Heart left ventricle (tissue), 16 donors: ENCODE results near the gene TBC1D8. TPM values are rescaled to one million over a fixed set of nuclear protein-coding genes. Genes with fewer than 3 reads are reported as not detected.

Source experiments
- ATAC-seq, 4 donors: fragments of 200-7000 bp; cut with Tn5 transposase; one replicate each; pipeline ENCODE4 v1.9.1; 2020 to 2022; ENCODE audit warnings: moderate library complexity in 4 of 4, mild to moderate bottlenecking in 3 of 4, moderate number of reproducible peaks in 1 of 4
- DNase-seq, 5 donors: peaks; one replicate each; pipeline ENCODE4 v3.0.0-alpha.2; 2020
- H3K27ac ChIP-seq, 12 donors: fragments of 200-600 bp; sonication (generic) in 4 of 12; one replicate each; pipeline versions ENCODE4 v1.5.0 to v1.8.0; 2016 to 2022; ENCODE audit warnings: mild to moderate bottlenecking in 2 of 12
- H3K27me3 ChIP-seq, 9 donors: fragments of 200-600 bp; sonication (generic) in 2 of 9; one replicate each; pipeline versions ENCODE4 v1.5.1 to v1.8.0; 2016 to 2022; ENCODE audit warnings: mild to moderate bottlenecking in 3 of 9
- H3K36me3 ChIP-seq, 9 donors: fragments of 200-600 bp; sonication (generic) in 2 of 9; one replicate each; pipeline versions ENCODE4 v1.5.0 to v1.8.0; 2018 to 2022; ENCODE audit warnings: mild to moderate bottlenecking in 2 of 9
- H3K4me1 ChIP-seq, 12 donors: fragments of 200-600 bp; sonication (generic) in 4 of 12; one replicate each; pipeline versions ENCODE4 v1.5.0 to v1.8.0; 2016 to 2022; ENCODE audit warnings: mild to moderate bottlenecking in 3 of 12
- H3K4me3 ChIP-seq, 12 donors: fragments of 200-600 bp; sonication (generic) in 4 of 12; one replicate each; pipeline versions ENCODE4 v1.5.0 to v1.8.0; 2017 to 2022; ENCODE audit warnings: mild to moderate bottlenecking in 9 of 12, moderate library complexity in 4 of 12
- H3K9me3 ChIP-seq, 12 donors: fragments of 200-600 bp; sonication (generic) in 4 of 12; one replicate each; pipeline versions ENCODE4 v1.5.0 to v1.8.0; 2016 to 2022; ENCODE audit warnings: mild to moderate bottlenecking in 1 of 12
- CTCF ChIP-seq, 12 donors: fragments of 200-600 bp; sonication (generic) in 4 of 12; IDR thresholded peaks; one replicate each; pipeline versions ENCODE4 v1.5.0 to v1.8.0; 2018 to 2022; ENCODE audit warnings: antibody characterized with exemption in 12 of 12, mild to moderate bottlenecking in 5 of 12
- POLR2A ChIP-seq, 2 donors: fragments of 450-650 bp; IDR thresholded peaks; one replicate each; pipeline ENCODE4 v1.6.1; 2017; ENCODE audit warnings: antibody characterized with exemption in 2 of 2, mild to moderate bottlenecking in 2 of 2, moderate library complexity in 2 of 2
- WGBS, 4 donors: extraction: QIAGEN DNeasy Blood & Tissue Kit in 2 of 4; methylation state at CpG; one replicate each; pipeline versions ENCODE4 v1.1.5 to v1.1.7; 2013 to 2018; 5-methylcytosine and 5-hydroxymethylcytosine counted together
- intact Hi-C, 10 donors: fragments of 100-400 bp; cut with DNase I; formaldehyde crosslinking; loops; one replicate each; pipeline versions ENCODE4 v1.11.1 to v1.14.2; 2022
- polyA plus RNA-seq, 2 donors: library from polyadenylated mRNA; stranded (reverse); fragments of 200-250 nt; gene quantifications; one replicate each; pipeline ENCODE4 v1.2.3, GENCODE V29; 2013
- total RNA-seq, 9 donors: library from RNA; depleted of rRNA in 2 of 9; stranded (reverse); fragments of >200 nt in 2 of 9; fragmentation: NEBNext Ultra II Directional in 3 of 9; extraction: Animal tissue kit (Norgen Biotek cat#: 25700) in 3 of 9; gene quantifications; one replicate each; pipeline versions ENCODE4 v1.1.0 to v1.2.4, GENCODE V29; 2016 to 2023
- donor health status: ischemic (EF 13 %, LVEDD 7.1; RV severe dilation, severe dysfunction).
- donor health status: healthy with polysubstance abuse.
- donor health status: DM: no; HTN: yes; CAD: no.
- donor health status: DM: no; HTN: no; CAD: no.
- donor health status: ischemic (EF 25% LVEDD 6.9; RV normal size, moderate dysfunction).
- donor health status: ischemic (EF 25% LVEDD 5.7; RV mildly dilated, moderate dysfunction).
- donor health status: healthy.
- donor health status: DM: yes; HTN: yes; CAD: no.
- donor health status: ischemic (EF 35%, LVEDD 5.7; RV mildly dilated, moderate dysfunction).
- donor health status: nonischemic (EF 11% LVEDD 7.7; RV severe dilation, severe dysfunction).
- donor health status: DM: yes; HTN: yes; CAD: no.
- donor health status: PGD.
- donor health status: ischemic (EF 29% LVEDD 5.4; RV normal size, mild dysfunction).
- donor health status: nonischemic (EF 23%, LVEDD 6.1; RV moderate dilation, normal function).

Gene TBC1D8
- total and polyA plus RNA-seq, 11 donors = 30.1 to 61.7 (median 42.9) TPM

- intact Hi-C loops = loop anchor here in 5 of 10 donors (5.0 kb wide), 3 partner anchors 44 to 89 kb away; partner anchors contain the start of gene TBC1D8 (in 1 of the 5)
- TF ChIP-seq CTCF (IDR thresholded peaks at IDR 0.05) = no peak
- no peak for TF ChIP-seq POLR2A (IDR thresholded peaks at IDR 0.05)
- peak overlapping the region in 9 of 12 donors; percentile 19 to 66 (median 48) for H3K27ac ChIP-seq
These were observed 87.6 kb downstream of the TBC1D8 start for GRCh38 chr2:101063352-101064124.

GRCh38 chr2:101058386-101058785 lies 92.8 kb downstream of the TBC1D8 start:
- TF ChIP-seq CTCF (IDR thresholded peaks at IDR 0.05) (no peak), POLR2A (IDR thresholded peaks at IDR 0.05) (no peak)
- intact Hi-C loops = no loop called here
- Histone ChIP-seq H3K27ac (peak overlapping the region in 2 of 12 donors; percentile 3 to 7), H3K4me1 (peaks cover 0 to 45% (median 11%) of the 10 kb centered on the region in 12 donors), H3K36me3 (peaks cover 0 to 44% (median 24%) of the 10 kb centered on the region in 9 donors), H3K27me3 (no peaks in the 10 kb centered on the region), H3K9me3 (no peaks in the 10 kb centered on the region), H3K4me3 (no peak overlapping the region)
- ATAC-seq (no peak), DNase-seq (no peak)
- 58 to 63% (median 61%) methylated on average over 3 of the region's 3 CpGs for WGBS, 4 donors

More at GRCh38 chr2:101063352-101064124, 87.6 kb downstream of the TBC1D8 start:
- DNase-seq (peak in 2 of 5 donors; percentile 25 to 46), ATAC-seq (peak in 3 of 4 donors; percentile 45 to 52 (median 48))
- Histone ChIP-seq H3K36me3 (peaks cover 0 to 15% (median 3%) of the 10 kb centered on the region in 9 donors), H3K9me3 (no peaks in the 10 kb centered on the region), H3K27me3 (no peaks in the 10 kb centered on the region), H3K4me3 (no peak overlapping the region), H3K4me1 (peaks cover 0 to 67% (median 31%) of the 10 kb centered on the region in 12 donors)
- WGBS, 4 donors = 24 to 40% (median 37%) methylated on average over 3 of the region's 3 CpGs

- H3K36me3 ChIP-seq = peaks cover 0 to 55% (median 29%) of the 10 kb centered on the region in 9 donors
These were observed 93.9 kb downstream of the TBC1D8 start for GRCh38 chr2:101057051-101057933.

More at GRCh38 chr2:101057051-101057933, 93.9 kb downstream of the TBC1D8 start:
- intact Hi-C loops = no loop called here
- no peak overlapping the region for H3K4me3 ChIP-seq
- H3K27me3 ChIP-seq = no peaks in the 10 kb centered on the region
- 94 to 98% (median 97%) methylated on average over 5 of the region's 5 CpGs for WGBS, 4 donors
- ATAC-seq = no peak
- no peak overlapping the region for H3K27ac ChIP-seq
- DNase-seq = no peak
- no peak for TF ChIP-seq CTCF (IDR thresholded peaks at IDR 0.05)
- no peak for TF ChIP-seq POLR2A (IDR thresholded peaks at IDR 0.05)
- H3K4me1 ChIP-seq = peaks cover 0 to 39% (median 1%) of the 10 kb centered on the region in 12 donors
- no peaks in the 10 kb centered on the region for H3K9me3 ChIP-seq
